LNCAP (cell line): Measurements from ENCODE around the gene LDLRAD3.

ENCODE experiments used
- CTCF ChIP-seq: fragments of 450-650 bp; IDR thresholded peaks from 2 replicates; pipeline ENCODE4 v1.5.1; 2017; ENCODE audit warnings: mild to moderate bottlenecking

Gene LDLRAD3

GRCh38 chr11:36257351-36257750, 313.5 kb downstream of the LDLRAD3 start:
- TF ChIP-seq CTCF = no peak

- TF ChIP-seq CTCF = peak; percentile 64
Measured at GRCh38 chr11:36258730-36259360, 315.0 kb downstream of the LDLRAD3 start.

GRCh38 chr11:36261094-36261493, 317.2 kb downstream of the LDLRAD3 start:
- TF ChIP-seq CTCF = no peak

GRCh38 chr11:36264011-36264972, 320.4 kb downstream of the LDLRAD3 start:
- TF ChIP-seq CTCF = no peak

- TF ChIP-seq CTCF = no peak
Measured at GRCh38 chr11:36264973-36265344, 321.1 kb downstream of the LDLRAD3 start.

DNA sequence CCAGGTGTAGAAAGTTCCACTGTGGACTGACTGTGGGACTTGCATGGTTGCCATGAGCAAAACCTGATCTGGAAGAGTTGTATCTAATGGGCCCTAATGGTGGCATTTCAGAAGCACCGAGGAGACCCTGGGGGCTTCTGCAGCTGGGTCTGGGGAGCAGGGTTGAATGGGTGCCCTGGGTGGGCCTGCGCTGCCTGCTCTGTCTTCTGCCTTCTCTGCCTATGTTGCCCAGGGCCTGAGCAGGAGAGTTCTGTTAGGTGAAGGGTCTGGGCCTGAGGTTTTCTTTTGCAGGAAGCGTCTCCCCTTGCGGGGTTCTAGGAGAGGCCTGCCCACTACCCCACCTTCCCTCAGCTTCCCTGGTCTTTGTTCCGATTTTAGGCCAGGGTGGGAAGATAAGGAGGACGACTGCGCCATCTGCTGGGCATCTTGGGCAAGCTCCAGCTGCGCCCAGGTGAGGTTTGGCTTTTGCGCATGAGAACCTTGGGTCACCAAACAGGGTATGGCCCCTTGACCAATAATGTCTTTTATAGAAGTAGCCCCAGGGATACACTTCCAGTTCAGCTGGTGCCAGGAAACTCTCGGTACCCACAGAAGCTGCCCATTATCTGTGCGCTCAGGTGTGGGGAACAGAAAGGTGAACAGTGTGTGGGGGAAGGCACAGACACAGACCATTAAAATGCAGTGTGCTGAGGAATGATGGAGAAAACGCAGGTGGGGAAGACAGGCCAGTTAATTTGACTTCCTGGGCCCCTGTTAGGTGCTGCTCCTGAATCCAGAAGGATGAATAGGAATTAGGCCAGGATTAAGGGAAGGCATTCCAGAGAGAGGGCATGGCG, 322.1 kb downstream of the LDLRAD3 start:
- peak; percentile 94 for TF ChIP-seq CTCF

DNA sequence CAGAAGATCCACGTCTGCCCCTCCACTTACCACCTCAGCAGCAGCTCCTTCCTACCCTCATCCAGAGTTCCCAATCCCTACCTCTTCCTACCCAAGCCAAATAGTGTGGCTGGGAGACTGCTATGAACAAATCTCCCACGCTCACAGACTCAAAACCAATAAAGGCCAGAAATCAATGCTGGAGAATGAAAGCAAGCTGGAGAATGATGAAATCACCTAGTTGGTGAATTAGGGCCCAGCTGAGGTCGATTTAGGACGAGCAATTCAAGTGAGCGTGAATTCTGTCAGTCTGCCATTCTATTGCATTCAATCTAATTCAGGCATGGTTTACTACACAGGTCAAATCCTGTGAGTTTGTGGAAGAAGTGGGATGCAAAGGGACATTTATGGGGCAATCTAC, 322.9 kb downstream of the LDLRAD3 start:
- TF ChIP-seq CTCF = no peak
